Gastrocnemius medialis (tissue), 4 donors: ENCODE results near the gene PRMT7.

Source experiments
- POLR2A ChIP-seq, 2 donors: fragments of 450-650 bp; IDR thresholded peaks; one replicate each; pipeline ENCODE4 v1.6.1; 2017; ENCODE audit warnings: antibody characterized with exemption in 2 of 2, mild to moderate bottlenecking in 2 of 2, moderate library complexity in 2 of 2
- TF ChIP-seq, protein P1 (sequence below), 5 experiments: fragments of 450-650 bp in 3 of 5; fragments of 200-600 bp in 2 of 5; sonication (generic) in 2 of 5; IDR thresholded peaks in 4 of 5; conservative IDR thresholded peaks in 1 of 5; 1 replicate in 4 of 5; 2 replicates in 1 of 5; pipeline ENCODE4 v1.5.1; 2016 to 2019; ENCODE audit warnings: antibody characterized with exemption in 5 of 5, mild to moderate bottlenecking in 3 of 5, moderate library complexity in 3 of 5

DNA sequence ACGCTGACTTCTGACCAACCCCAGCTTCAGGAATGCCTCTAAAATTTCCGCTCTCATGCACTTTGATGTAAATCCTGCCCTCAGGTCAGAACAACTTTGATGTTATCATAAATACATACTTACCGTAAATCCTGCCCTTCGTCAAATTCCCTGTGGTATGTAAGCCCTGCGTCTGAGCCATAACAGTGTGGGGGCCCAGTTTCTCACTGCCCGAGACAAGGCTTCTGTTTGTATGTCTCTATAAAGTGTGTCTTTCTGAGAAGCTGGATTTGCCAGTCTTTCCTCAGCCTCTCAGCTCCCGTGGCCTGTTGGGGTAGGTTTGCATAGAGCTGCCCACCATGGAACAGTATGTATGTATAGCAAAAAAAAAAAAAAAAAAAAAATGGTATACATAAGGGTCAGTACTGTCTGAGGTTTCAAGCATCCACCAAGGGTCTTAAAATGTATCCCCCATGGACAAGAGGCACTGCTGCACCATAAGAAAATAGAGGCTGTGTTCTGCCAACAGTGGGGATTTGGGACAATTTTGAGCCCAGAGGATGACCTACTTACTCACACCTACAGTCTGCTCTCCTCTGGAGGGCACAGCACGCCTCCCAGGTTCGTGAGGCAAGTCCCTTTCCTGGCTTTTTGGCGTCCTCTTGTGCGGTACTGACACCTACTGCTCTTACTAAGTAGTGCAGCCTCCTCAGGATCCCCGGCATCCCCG is 17.5 kb downstream of the PRMT7 start:
- TF ChIP-seq, protein P1, sequence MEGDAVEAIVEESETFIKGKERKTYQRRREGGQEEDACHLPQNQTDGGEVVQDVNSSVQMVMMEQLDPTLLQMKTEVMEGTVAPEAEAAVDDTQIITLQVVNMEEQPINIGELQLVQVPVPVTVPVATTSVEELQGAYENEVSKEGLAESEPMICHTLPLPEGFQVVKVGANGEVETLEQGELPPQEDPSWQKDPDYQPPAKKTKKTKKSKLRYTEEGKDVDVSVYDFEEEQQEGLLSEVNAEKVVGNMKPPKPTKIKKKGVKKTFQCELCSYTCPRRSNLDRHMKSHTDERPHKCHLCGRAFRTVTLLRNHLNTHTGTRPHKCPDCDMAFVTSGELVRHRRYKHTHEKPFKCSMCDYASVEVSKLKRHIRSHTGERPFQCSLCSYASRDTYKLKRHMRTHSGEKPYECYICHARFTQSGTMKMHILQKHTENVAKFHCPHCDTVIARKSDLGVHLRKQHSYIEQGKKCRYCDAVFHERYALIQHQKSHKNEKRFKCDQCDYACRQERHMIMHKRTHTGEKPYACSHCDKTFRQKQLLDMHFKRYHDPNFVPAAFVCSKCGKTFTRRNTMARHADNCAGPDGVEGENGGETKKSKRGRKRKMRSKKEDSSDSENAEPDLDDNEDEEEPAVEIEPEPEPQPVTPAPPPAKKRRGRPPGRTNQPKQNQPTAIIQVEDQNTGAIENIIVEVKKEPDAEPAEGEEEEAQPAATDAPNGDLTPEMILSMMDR (IDR thresholded peaks at IDR 0.05 in 4 of 5, conservative IDR thresholded peaks at IDR 0.05 in 1 of 5): peak; percentile 92 to 98 (median 95)
- TF ChIP-seq POLR2A (IDR thresholded peaks at IDR 0.05): no peak
